Uterus (tissue), 4 donors: ENCODE measurements around the gene SLC51B. TPM values are rescaled to one million over a fixed set of nuclear protein-coding genes. Genes with fewer than 3 reads are reported as not detected.
A peak's percentile ranks its signal among the peaks of the same experiment; 100 is the strongest.

Experiments used
- DNase-seq, 2 donors: peaks; one replicate each; pipeline ENCODE4 v3.0.0-alpha.2; 2019 to 2020
- H3K27ac ChIP-seq, 2 donors: fragments of 200-600 bp; sonication (generic); 1 replicate in 1 of 2; 2 replicates in 1 of 2; pipeline ENCODE4 v1.5.1; 2016 to 2018
- H3K27me3 ChIP-seq, 2 donors: fragments of 200-600 bp; sonication (generic); one replicate each; pipeline ENCODE4 v1.5.1; 2018 to 2019; ENCODE audit warnings: control low read depth in 1 of 2
- H3K36me3 ChIP-seq, 2 donors: fragments of 200-600 bp; sonication (generic); one replicate each; pipeline ENCODE4 v1.5.1; 2019; ENCODE audit warnings: control low read depth in 1 of 2
- H3K4me1 ChIP-seq, 2 donors: fragments of 200-600 bp; sonication (generic); one replicate each; pipeline ENCODE4 v1.5.1; 2018 to 2019; ENCODE audit warnings: control low read depth in 1 of 2
- H3K4me3 ChIP-seq, 2 donors: fragments of 200-600 bp; sonication (generic); 1 replicate in 1 of 2; 2 replicates in 1 of 2; pipeline ENCODE4 v1.5.1; 2018 to 2019; ENCODE audit warnings: mild to moderate bottlenecking in 1 of 2
- H3K9me3 ChIP-seq, 2 donors: fragments of 200-600 bp; sonication (generic); one replicate each; pipeline ENCODE4 v1.5.1; 2019; ENCODE audit warnings: control low read depth in 1 of 2
- POLR2A ChIP-seq, 2 donors: fragments of 450-650 bp; IDR thresholded peaks; one replicate each; pipeline ENCODE4 v1.6.1; 2016; ENCODE audit warnings: antibody characterized with exemption in 2 of 2, mild to moderate bottlenecking in 1 of 2, moderate library complexity in 1 of 2
- intact Hi-C: fragments of 100-400 bp; cut with DNase I; formaldehyde crosslinking; loops from one replicate; pipeline ENCODE4 v1.15.1; 2023; ENCODE audit warnings: low total_unique reads
- total RNA-seq, 4 donors: library from RNA; depleted of rRNA in 3 of 4; stranded (reverse); fragments of >200 nt in 3 of 4; gene quantifications; one replicate each; pipeline versions ENCODE4 v1.1.0 to v1.2.4, GENCODE V29; 2014 to 2023
- TF ChIP-seq, protein P1 (sequence below), 4 experiments: fragments of 200-600 bp in 2 of 4; fragments of 450-650 bp in 2 of 4; sonication (generic) in 2 of 4; IDR thresholded peaks; one replicate each; pipeline ENCODE4 v1.5.1; 2016 to 2019; ENCODE audit warnings: antibody characterized with exemption in 4 of 4, mild to moderate bottlenecking in 2 of 4, moderate library complexity in 1 of 4
- donor health status: DM: yes; HTN: yes; CAD: no.

The SLC51B gene
- total RNA-seq, 4 donors from 2014 or later: not detected

DNA sequence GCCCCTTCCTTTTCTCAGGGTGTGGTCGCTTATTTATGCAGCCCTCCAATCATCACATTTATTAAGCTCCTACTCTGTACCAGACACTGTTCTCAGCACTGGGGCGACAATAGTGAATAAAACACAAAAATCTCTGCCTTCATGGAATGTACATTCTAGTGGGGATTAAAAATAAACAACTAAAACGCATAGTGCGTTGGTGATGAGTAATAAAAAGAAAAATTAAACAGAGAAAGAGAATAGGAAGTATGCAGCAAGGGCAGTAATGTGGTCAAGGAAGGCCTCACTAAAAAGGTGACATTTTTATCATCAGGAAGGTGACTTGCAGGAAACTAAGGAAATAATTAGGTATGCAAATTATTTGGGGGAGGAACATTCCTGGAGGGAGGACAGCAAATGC lies 5.1 kb downstream of the SLC51B start:
- no peak for DNase-seq
- TF ChIP-seq POLR2A (IDR thresholded peaks at IDR 0.05): no peak
- TF ChIP-seq, protein P1, sequence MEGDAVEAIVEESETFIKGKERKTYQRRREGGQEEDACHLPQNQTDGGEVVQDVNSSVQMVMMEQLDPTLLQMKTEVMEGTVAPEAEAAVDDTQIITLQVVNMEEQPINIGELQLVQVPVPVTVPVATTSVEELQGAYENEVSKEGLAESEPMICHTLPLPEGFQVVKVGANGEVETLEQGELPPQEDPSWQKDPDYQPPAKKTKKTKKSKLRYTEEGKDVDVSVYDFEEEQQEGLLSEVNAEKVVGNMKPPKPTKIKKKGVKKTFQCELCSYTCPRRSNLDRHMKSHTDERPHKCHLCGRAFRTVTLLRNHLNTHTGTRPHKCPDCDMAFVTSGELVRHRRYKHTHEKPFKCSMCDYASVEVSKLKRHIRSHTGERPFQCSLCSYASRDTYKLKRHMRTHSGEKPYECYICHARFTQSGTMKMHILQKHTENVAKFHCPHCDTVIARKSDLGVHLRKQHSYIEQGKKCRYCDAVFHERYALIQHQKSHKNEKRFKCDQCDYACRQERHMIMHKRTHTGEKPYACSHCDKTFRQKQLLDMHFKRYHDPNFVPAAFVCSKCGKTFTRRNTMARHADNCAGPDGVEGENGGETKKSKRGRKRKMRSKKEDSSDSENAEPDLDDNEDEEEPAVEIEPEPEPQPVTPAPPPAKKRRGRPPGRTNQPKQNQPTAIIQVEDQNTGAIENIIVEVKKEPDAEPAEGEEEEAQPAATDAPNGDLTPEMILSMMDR (IDR thresholded peaks at IDR 0.05): no peak
- Histone ChIP-seq H3K4me1 (peaks cover 3 to 20% of the 10 kb centered on the region in 2 donors), H3K36me3 (no peaks in the 10 kb centered on the region), H3K4me3 (no peak overlapping the region), H3K9me3 (no peaks in the 10 kb centered on the region), H3K27ac (peak overlapping the region in 1 of 2 donors; percentile 1), H3K27me3 (no peaks in the 10 kb centered on the region)
- intact Hi-C loops: loop anchor here (5.0 kb wide), 1 partner anchor 52 kb away; no protein-coding TSS in a partner anchor

DNA sequence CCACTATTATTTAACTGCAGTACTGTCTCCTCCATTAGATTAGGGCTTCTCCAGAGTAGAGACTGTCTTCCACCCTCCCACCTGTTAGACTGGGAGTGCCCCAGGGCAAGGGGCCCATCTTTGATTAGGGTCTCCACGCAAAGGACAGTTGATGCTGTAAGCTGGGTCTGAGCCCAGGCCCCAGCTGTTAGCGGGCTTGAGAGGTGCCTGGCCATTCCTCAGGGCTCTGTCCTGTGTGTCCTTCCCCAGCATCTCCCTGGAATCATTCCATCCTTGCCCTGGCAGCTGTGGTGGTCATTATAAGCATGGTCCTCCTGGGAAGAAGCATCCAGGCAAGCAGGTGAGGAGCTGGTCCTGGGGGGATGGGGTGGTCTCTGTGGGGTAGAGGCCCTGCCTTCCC lies 6.1 kb downstream of the SLC51B start:
- no peak overlapping the region for H3K4me3 ChIP-seq
- H3K27me3 ChIP-seq: no peaks in the 10 kb centered on the region
- H3K36me3 ChIP-seq: no peaks in the 10 kb centered on the region
- H3K4me1 ChIP-seq: peaks cover 3 to 21% of the 10 kb centered on the region in 2 donors
- H3K27ac ChIP-seq: no peak overlapping the region
- H3K9me3 ChIP-seq: no peaks in the 10 kb centered on the region
- intact Hi-C loops: loop anchor here (5.0 kb wide), 1 partner anchor 51 kb away; no protein-coding TSS in a partner anchor
- TF ChIP-seq POLR2A (IDR thresholded peaks at IDR 0.05): no peak
- TF ChIP-seq, protein P1 (IDR thresholded peaks at IDR 0.05): no peak
- no peak for DNase-seq

DNA sequence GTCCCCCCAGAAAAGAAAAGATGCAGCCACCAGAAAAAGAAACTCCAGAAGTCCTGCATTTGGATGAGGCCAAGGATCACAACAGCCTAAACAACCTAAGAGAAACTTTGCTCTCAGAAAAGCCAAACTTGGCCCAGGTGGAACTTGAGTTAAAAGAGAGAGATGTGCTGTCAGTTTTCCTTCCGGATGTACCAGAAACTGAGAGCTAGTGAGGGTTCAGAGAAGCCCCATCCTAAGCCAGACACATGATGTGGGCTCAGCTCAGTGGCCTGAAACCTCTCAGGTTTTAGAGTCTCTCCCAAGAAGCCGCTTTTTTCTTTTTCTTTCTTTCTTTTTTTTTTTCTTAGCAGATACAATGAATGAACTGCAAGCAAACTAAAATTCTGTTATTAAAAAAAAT lies 7.8 kb downstream of the SLC51B start:
- no peaks in the 10 kb centered on the region for H3K36me3 ChIP-seq
- TF ChIP-seq, protein P1 (IDR thresholded peaks at IDR 0.05): no peak
- no peak for TF ChIP-seq POLR2A (IDR thresholded peaks at IDR 0.05)
- H3K4me3 ChIP-seq: no peak overlapping the region
- H3K27ac ChIP-seq: no peak overlapping the region
- H3K9me3 ChIP-seq: no peaks in the 10 kb centered on the region
- no peak for DNase-seq
- H3K27me3 ChIP-seq: no peaks in the 10 kb centered on the region
- peaks cover 3 to 21% of the 10 kb centered on the region in 2 donors for H3K4me1 ChIP-seq
- intact Hi-C loops: loop anchor here (5.0 kb wide), 1 partner anchor 49 kb away; no protein-coding TSS in a partner anchor

DNA sequence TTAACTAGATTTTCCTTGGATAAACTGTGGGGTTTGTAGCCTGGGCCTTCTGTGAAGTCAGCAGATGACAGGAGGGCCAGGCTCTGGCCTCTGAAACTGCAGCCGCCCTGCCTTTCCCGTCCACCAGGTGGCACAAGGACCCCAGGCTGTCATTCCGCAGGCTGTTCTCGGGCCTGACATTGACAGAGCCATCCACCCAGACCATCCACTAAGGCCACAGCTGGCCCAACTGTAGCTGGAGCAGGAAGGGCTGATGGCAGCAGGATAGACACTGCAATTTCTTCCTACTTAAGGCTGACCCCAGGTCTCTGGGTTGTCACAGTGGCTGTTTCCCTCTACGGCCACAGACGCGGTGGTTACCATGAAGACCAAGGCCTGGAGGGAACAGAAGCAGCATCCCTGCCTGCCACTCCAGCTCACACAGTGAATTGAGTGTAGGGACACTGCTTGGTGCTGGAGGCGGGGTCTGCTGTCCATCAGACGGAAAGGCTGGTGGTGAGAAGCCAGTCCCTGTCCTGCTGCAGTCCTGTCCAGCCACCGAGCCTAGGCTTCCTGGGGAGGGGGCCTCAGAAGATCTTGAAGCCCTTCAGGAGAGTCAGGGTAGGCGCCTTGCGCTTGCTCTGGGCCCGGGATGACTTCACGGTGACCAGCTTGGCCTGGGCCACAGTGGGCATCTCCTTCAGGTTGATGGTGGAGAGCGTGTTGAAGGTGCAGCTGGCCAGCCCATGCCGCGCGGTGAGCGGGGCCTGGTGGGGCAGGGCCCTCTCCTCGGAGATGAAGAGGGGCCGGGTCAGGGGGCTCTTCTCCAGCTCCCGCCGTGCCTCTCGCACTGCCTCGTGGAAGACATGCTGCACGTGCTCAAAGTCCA lies 9.4 kb downstream of the SLC51B start:
- intact Hi-C loops: loop anchor here (5.0 kb wide), 1 partner anchor 48 kb away; no protein-coding TSS in a partner anchor
- peak in 1 of 2 donors; percentile 10 for TF ChIP-seq POLR2A (IDR thresholded peaks at IDR 0.05)
- TF ChIP-seq, protein P1 (IDR thresholded peaks at IDR 0.05): peak; percentile 88 to 97 (median 90)
- Histone ChIP-seq H3K36me3 (no peaks in the 10 kb centered on the region), H3K27me3 (no peaks in the 10 kb centered on the region), H3K4me3 (no peak overlapping the region), H3K9me3 (no peaks in the 10 kb centered on the region), H3K27ac (peak overlapping the region; percentile 65 to 67), H3K4me1 (peaks cover 3 to 14% of the 10 kb centered on the region in 2 donors)
- peak; percentile 75 to 81 for DNase-seq
